Loucy (cell line): ENCODE data around the gene MRPS6.

Experiments
- EZH2phosphoT487 ChIP-seq: fragments of 200-600 bp; IDR thresholded peaks from 2 replicates; pipeline ENCODE4 v1.6.1; 2018; ENCODE audit warnings: antibody characterized with exemption, mild to moderate bottlenecking, moderate library complexity, borderline replicate concordance
- TF ChIP-seq, protein P1 (sequence below): fragments of 200-600 bp; sonication (generic); conservative IDR thresholded peaks from 2 replicates; pipeline ENCODE4 v1.5.1; 2014; ENCODE audit warnings: mild to moderate bottlenecking, antibody characterized with exemption, low read length

DNA sequence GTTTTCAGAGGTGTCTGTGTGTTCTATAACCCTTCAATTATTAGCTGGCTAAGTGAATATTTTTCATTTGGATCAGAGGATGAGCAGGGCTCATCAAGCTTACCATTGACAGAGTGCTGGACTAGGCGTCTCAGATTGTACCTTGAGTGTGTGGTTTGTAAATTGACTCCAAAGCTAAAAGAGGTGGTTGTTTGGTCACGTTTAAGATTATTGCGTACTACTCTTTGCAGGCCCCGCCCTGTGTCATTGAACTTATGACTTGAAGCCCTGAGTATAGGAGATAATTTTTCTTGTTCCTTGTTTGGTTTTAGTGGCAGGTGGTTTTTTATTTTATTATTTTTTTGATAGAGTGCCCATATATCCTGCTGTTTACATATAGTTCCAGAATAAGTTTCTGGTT lies 17.7 kb downstream of the MRPS6 start:
- TF ChIP-seq, protein P1, sequence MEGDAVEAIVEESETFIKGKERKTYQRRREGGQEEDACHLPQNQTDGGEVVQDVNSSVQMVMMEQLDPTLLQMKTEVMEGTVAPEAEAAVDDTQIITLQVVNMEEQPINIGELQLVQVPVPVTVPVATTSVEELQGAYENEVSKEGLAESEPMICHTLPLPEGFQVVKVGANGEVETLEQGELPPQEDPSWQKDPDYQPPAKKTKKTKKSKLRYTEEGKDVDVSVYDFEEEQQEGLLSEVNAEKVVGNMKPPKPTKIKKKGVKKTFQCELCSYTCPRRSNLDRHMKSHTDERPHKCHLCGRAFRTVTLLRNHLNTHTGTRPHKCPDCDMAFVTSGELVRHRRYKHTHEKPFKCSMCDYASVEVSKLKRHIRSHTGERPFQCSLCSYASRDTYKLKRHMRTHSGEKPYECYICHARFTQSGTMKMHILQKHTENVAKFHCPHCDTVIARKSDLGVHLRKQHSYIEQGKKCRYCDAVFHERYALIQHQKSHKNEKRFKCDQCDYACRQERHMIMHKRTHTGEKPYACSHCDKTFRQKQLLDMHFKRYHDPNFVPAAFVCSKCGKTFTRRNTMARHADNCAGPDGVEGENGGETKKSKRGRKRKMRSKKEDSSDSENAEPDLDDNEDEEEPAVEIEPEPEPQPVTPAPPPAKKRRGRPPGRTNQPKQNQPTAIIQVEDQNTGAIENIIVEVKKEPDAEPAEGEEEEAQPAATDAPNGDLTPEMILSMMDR: no peak
- no peak for TF ChIP-seq EZH2phosphoT487
